GM21528 (cell line): ENCODE results near the gene SIRT5.
A peak's percentile ranks its signal among the peaks of the same experiment; 100 is the strongest.

Experiments
- ATAC-seq: cut with Tn5 transposase; IDR thresholded peaks from one replicate; pipeline ENCODE4 v1.9.1; 2021; ENCODE audit warnings: mild to moderate bottlenecking, moderate library complexity; ENCODE audit not compliant: unreplicated experiment, low FRiP score

SIRT5 gene

GRCh38 chr6:13550656-13551055 is 23.7 kb upstream of the SIRT5 start:
- no peak for ATAC-seq

- ATAC-seq, result no peak
Observed at GRCh38 chr6:13553646-13554045, 20.8 kb upstream of the SIRT5 start.

- ATAC-seq, result no peak
Observed at GRCh38 chr6:13554929-13555333, 19.5 kb upstream of the SIRT5 start.

GRCh38 chr6:13557841-13558240 is 16.6 kb upstream of the SIRT5 start:
- no peak for ATAC-seq

GRCh38 chr6:13558718-13559117 is 15.7 kb upstream of the SIRT5 start:
- ATAC-seq, result no peak

- no peak for ATAC-seq
Observed at GRCh38 chr6:13559251-13559650, 15.2 kb upstream of the SIRT5 start.

GRCh38 chr6:13559968-13560650 is 14.3 kb upstream of the SIRT5 start:
- no peak for ATAC-seq

- ATAC-seq, result no peak
Observed at GRCh38 chr6:13560651-13561044, 13.8 kb upstream of the SIRT5 start.

- ATAC-seq, result no peak
Observed at GRCh38 chr6:13561624-13562267, 12.7 kb upstream of the SIRT5 start.

- ATAC-seq, result no peak
Observed at GRCh38 chr6:13563009-13563408, 11.4 kb upstream of the SIRT5 start.

GRCh38 chr6:13565921-13566320 is 8.5 kb upstream of the SIRT5 start:
- ATAC-seq, result no peak

- no peak for ATAC-seq
Observed at GRCh38 chr6:13566500-13566899, 7.9 kb upstream of the SIRT5 start.

GRCh38 chr6:13568970-13569369 is 5.4 kb upstream of the SIRT5 start:
- ATAC-seq, result no peak

- no peak for ATAC-seq
Observed at GRCh38 chr6:13572240-13572639, 2.2 kb upstream of the SIRT5 start.

GRCh38 chr6:13572951-13573654 is 1.3 kb upstream of the SIRT5 start:
- ATAC-seq, result no peak

- ATAC-seq, result no peak
Observed at GRCh38 chr6:13573669-13574110, 711 bp upstream of the SIRT5 start.

GRCh38 chr6:13574149-13574570 is 241 bp upstream of the SIRT5 start:
- ATAC-seq, result peak; percentile 74

GRCh38 chr6:13575377-13575775 is 975 bp downstream of the SIRT5 start:
- no peak for ATAC-seq

- ATAC-seq, result no peak
Observed at GRCh38 chr6:13576017-13576416, 1.6 kb downstream of the SIRT5 start.

GRCh38 chr6:13577926-13578325 is 3.5 kb downstream of the SIRT5 start:
- no peak for ATAC-seq

- ATAC-seq, result no peak
Observed at GRCh38 chr6:13579911-13580310, 5.5 kb downstream of the SIRT5 start.
